Common myeloid progenitor, CD34-positive (primary cell): ENCODE results near the gene CACNA1S.

Experiments used
- CTCF ChIA-PET: fragments of 350-600 bp; sonication (Branson Sonifier 250); formaldehyde crosslinking; loops from one replicate; lab custom pipeline; 2021; ENCODE audit warnings: antibody characterized with exemption; lab: Charles Lee
- POLR2A ChIA-PET: fragments of 350-600 bp; sonication (Branson Sonifier 250); formaldehyde crosslinking; loops from one replicate; lab custom pipeline; 2021; ENCODE audit warnings: antibody characterized with exemption; lab: Charles Lee
- DNase-seq, 3 donors: peaks; one replicate each; pipeline versions ENCODE4 v3.0.0 to v3.0.0-alpha.2; 2013
- H3K27ac ChIP-seq, 2 experiments: 1 replicate in 1 of 2; 2 replicates in 1 of 2; pipeline ENCODE4 v1.7.0; 2013; ENCODE audit warnings: inconsistent platforms in 2 of 2, low read length in 2 of 2, mild to moderate bottlenecking in 2 of 2, low read depth in 1 of 2, moderate library complexity in 1 of 2; ENCODE audit not compliant: severe bottlenecking in 2 of 2, insufficient read depth in 1 of 2, poor library complexity in 1 of 2
- H3K27me3 ChIP-seq, 5 experiments: replicated peaks in 2 of 5; 1 replicate in 3 of 5; 2 replicates in 2 of 5; pipeline versions ENCODE4 v1.6.1 to v1.7.0; 2013; ENCODE audit warnings: low read length in 4 of 5, mild to moderate bottlenecking in 2 of 5, moderate library complexity in 2 of 5, inconsistent platforms in 1 of 5; ENCODE audit not compliant: insufficient read depth in 5 of 5, control insufficient read depth in 4 of 5
- H3K36me3 ChIP-seq, 4 experiments: 1 replicate in 2 of 4; 2 replicates in 2 of 4; pipeline versions ENCODE4 v1.6.1 to v1.7.0; 2013; ENCODE audit warnings: low read length in 3 of 4, control low read depth in 1 of 4, mild to moderate bottlenecking in 1 of 4; ENCODE audit not compliant: control insufficient read depth in 4 of 4, insufficient read depth in 4 of 4
- H3K4me1 ChIP-seq, 4 experiments: 1 replicate in 3 of 4; 2 replicates in 1 of 4; pipeline versions ENCODE4 v1.6.1 to v1.7.1; 2013; ENCODE audit warnings: low read length in 3 of 4, mild to moderate bottlenecking in 3 of 4, control low read depth in 1 of 4, inconsistent platforms in 1 of 4, moderate library complexity in 1 of 4; ENCODE audit not compliant: control insufficient read depth in 4 of 4, insufficient read depth in 4 of 4; ENCODE audit errors: control extremely low read depth in 1 of 4
- H3K4me3 ChIP-seq, 7 experiments: 1 replicate in 4 of 7; 2 replicates in 3 of 7; pipeline versions ENCODE4 v1.5.1 to v1.7.0; 2013; ENCODE audit warnings: mild to moderate bottlenecking in 7 of 7, low read length in 6 of 7, moderate library complexity in 6 of 7, inconsistent platforms in 2 of 7, low read depth in 2 of 7, control low read depth in 1 of 7; ENCODE audit not compliant: insufficient read depth in 4 of 7, control insufficient read depth in 1 of 7; ENCODE audit errors: extremely low read depth in 1 of 7
- H3K9me3 ChIP-seq, 5 experiments: 1 replicate in 4 of 5; 2 replicates in 1 of 5; pipeline versions ENCODE4 v1.6.1 to v1.7.1; 2013; ENCODE audit warnings: low read length in 4 of 5, mild to moderate bottlenecking in 2 of 5, inconsistent platforms in 1 of 5, low read depth in 1 of 5, moderate library complexity in 1 of 5; ENCODE audit not compliant: control insufficient read depth in 4 of 5, insufficient read depth in 2 of 5; ENCODE audit errors: control extremely low read depth in 1 of 5
- WGBS: methylation state at CpG from one replicate; pipeline ENCODE4 v1.1.5; 2013; ENCODE audit not compliant: insufficient coverage; 5-methylcytosine and 5-hydroxymethylcytosine counted together

The CACNA1S gene

DNA sequence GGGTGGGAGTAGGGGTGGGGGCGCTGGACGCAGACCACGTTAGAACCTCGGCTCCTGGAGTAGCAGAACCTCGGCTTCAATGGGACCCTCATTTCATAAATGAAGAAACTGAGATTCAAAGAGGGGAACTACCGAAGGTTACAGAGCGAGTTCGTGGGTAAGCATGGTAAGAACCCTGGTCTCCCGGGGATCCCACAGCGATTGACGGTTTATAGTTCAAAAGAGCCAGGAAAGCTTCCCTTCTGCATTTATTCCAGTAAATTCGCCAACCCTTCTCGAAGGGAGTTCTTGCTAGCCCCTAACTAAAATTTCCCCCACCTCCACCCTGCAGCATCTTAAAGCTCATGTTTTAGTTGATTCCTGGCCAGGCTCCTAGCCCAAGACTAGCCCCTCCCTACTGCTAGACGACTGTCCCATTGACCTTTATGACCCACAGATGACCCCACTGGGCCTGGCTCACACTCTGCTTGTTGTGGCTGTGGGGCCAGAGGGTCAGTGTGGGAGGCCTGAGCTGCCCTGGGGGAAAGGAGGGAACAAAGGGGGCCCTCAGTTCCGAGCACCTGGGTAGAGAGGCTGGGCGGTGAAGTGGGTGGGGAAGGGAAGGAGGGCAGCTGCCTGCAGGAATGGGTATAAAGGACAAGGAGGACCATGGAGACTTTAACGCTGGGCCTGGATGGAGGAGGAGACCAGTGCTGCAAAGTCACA, 88.2 kb downstream of the CACNA1S start:
- Histone ChIP-seq H3K27me3 (no peaks in the 10 kb centered on the region), H3K36me3 (no peaks in the 10 kb centered on the region), H3K27ac (no peak overlapping the region), H3K4me1 (peaks cover 31 to 90% (median 84%) of the 10 kb centered on the region in 4 experiments), H3K4me3 (no peak overlapping the region), H3K9me3 (no peaks in the 10 kb centered on the region)
- WGBS, result 51% methylated on average over 12 of the region's 17 CpGs
- DNase-seq, result no peak
- CTCF ChIA-PET, result interaction anchor here (1.2 to 8.7 kb wide), 6 partner anchors 8 to 52 kb away, joined by 3 to 133 read pairs (median 38); no protein-coding TSS in a partner anchor
- POLR2A ChIA-PET, result interaction anchor here (1.2 kb wide), 1 partner anchor 14 kb away, joined by 3 read pairs; no protein-coding TSS in a partner anchor

DNA sequence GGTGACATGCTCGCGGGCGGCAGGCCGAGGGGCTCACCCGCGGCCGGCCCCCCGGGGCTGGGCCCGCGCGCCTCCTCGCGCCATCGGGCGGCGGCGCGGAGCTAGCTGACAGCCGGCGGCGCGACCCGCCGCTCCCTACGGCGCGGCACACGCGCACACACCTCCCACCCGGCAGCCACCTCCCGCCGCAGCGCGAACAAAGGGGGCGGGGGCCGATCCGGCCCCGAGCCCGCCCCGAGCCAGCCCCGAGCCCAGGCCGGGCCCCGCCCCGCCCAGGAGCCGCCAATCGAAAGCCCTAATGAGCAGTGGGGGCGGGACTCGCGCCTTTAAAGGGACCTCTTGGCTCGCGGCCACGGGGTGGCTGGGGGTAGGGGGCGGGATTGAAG, 88.7 kb downstream of the CACNA1S start, which contains the start of gene KIF21B:
Gene KIF21B (minus strand): TSS at position 198 of the 386 bp plus-strand sequence. CDS start 331 bp downstream, outside the sequence.
- no peak within 1 kb of the TSS for H3K27ac ChIP-seq
- POLR2A ChIA-PET, result interaction anchor here (0.6 to 1.2 kb wide), 2 partner anchors 15 to 1154 kb away, joined by 3 read pairs; no protein-coding TSS in a partner anchor
- WGBS, result under 1% methylated on average over 25 of the region's 53 CpGs
- peak within 1 kb of the TSS; percentile 30 to 76 (median 65) for H3K4me3 ChIP-seq
- peak; percentile 72 to 83 (median 81) for DNase-seq
- H3K36me3 ChIP-seq, result no peaks in the 10 kb centered on the region
- H3K27me3 ChIP-seq, result no peaks in the 10 kb centered on the region
- CTCF ChIA-PET, result interaction anchor here (1.2 to 8.7 kb wide), 5 partner anchors 17 to 51 kb away, joined by 3 to 133 read pairs (median 36); no protein-coding TSS in a partner anchor
- H3K9me3 ChIP-seq, result no peaks in the 10 kb centered on the region
- H3K4me1 ChIP-seq, result peaks cover 31 to 94% (median 89%) of the 10 kb centered on the region in 4 experiments

DNA sequence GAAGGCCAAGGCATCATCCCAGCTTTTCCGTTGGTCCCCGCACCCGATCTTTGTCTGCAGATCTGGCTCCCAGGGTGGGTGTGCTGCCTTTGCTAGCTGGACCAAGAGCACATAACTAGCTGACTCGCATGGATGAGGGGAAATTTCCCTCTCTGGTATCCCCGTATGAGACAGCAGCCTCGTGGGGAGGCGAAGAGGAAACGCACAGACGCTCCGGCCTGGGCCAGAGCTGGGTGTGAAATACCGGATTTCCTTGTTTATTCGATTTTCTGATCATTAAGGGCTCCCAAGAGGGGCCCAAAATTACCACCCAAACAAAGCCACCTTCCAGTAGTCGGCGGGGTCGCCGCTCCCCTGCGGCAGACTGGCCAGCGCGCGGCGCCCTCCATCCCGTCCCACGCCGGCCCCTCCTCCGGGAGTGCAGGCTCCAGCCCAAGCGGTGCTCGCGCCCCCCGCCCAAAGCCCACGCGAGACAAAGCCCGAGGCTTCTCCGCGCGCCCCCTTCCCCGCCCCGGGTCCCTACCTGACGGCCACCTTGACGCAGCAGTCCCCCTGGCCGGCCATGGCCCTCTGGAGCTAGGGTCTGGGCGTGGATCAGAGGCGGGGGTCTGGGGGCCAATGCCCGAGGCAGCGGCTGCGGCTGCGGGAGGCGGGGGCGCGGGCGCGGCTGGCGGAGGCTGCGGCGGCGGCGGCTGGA, 89.3 kb downstream of the CACNA1S start:
- H3K36me3 ChIP-seq, result no peaks in the 10 kb centered on the region
- ChIA-PET POLR2A (interaction anchor here (0.6 to 1.2 kb wide), 2 partner anchors 15 to 1155 kb away, joined by 3 read pairs; no protein-coding TSS in a partner anchor), CTCF (interaction anchor here (1.2 to 8.7 kb wide), 7 partner anchors 13 to 51 kb away, joined by 3 to 62 read pairs (median 5); no protein-coding TSS in a partner anchor)
- peak overlapping the region; percentile 30 to 76 (median 65) for H3K4me3 ChIP-seq
- no peaks in the 10 kb centered on the region for H3K27me3 ChIP-seq
- H3K9me3 ChIP-seq, result no peaks in the 10 kb centered on the region
- DNase-seq, result peak in 1 of 3 donors; percentile 33
- WGBS, result 1% methylated on average over 54 of the region's 56 CpGs
- H3K27ac ChIP-seq, result no peak overlapping the region
- H3K4me1 ChIP-seq, result peaks cover 31 to 95% (median 92%) of the 10 kb centered on the region in 4 experiments

- no peaks in the 10 kb centered on the region for H3K9me3 ChIP-seq
- no peak for DNase-seq
- WGBS, result 45% methylated on average over 2 of the region's 2 CpGs
- H3K27ac ChIP-seq, result no peak overlapping the region
- peak overlapping the region; percentile 30 to 76 (median 65) for H3K4me3 ChIP-seq
- ChIA-PET POLR2A (no interaction called here), CTCF (interaction anchor here (1.2 to 8.7 kb wide), 7 partner anchors 12 to 50 kb away, joined by 3 to 62 read pairs (median 5); no protein-coding TSS in a partner anchor)
- H3K27me3 ChIP-seq, result no peaks in the 10 kb centered on the region
- H3K36me3 ChIP-seq, result no peaks in the 10 kb centered on the region
- H3K4me1 ChIP-seq, result peaks cover 31 to 95% (median 92%) of the 10 kb centered on the region in 4 experiments
These were observed 89.8 kb downstream of the CACNA1S start for GRCh38 chr1:201022493-201022819.

GRCh38 chr1:201021630-201022492, 90.4 kb downstream of the CACNA1S start:
- H3K4me3 ChIP-seq, result peak overlapping the region in 6 of 7 experiments; percentile 4 to 76 (median 58)
- H3K4me1 ChIP-seq, result peaks cover 27 to 95% (median 92%) of the 10 kb centered on the region in 4 experiments
- H3K36me3 ChIP-seq, result no peaks in the 10 kb centered on the region
- H3K9me3 ChIP-seq, result no peaks in the 10 kb centered on the region
- ChIA-PET POLR2A (no interaction called here), CTCF (interaction anchor here (0.7 to 8.7 kb wide), 12 partner anchors 10 to 50 kb away, joined by 3 to 62 read pairs (median 5); no protein-coding TSS in a partner anchor)
- 69% methylated on average over 4 of the region's 7 CpGs for WGBS
- H3K27me3 ChIP-seq, result no peaks in the 10 kb centered on the region
- peak overlapping the region in 1 of 2 experiments; percentile 82 for H3K27ac ChIP-seq
- no peak for DNase-seq
